Measurements from ENCODE around the gene SMG6.
"Not testable (repeated sequence)": the region's sequence is repeated elsewhere in the genome, so short reads cannot be mapped to it uniquely, and the experiment has no call there.

Gene SMG6

DNA sequence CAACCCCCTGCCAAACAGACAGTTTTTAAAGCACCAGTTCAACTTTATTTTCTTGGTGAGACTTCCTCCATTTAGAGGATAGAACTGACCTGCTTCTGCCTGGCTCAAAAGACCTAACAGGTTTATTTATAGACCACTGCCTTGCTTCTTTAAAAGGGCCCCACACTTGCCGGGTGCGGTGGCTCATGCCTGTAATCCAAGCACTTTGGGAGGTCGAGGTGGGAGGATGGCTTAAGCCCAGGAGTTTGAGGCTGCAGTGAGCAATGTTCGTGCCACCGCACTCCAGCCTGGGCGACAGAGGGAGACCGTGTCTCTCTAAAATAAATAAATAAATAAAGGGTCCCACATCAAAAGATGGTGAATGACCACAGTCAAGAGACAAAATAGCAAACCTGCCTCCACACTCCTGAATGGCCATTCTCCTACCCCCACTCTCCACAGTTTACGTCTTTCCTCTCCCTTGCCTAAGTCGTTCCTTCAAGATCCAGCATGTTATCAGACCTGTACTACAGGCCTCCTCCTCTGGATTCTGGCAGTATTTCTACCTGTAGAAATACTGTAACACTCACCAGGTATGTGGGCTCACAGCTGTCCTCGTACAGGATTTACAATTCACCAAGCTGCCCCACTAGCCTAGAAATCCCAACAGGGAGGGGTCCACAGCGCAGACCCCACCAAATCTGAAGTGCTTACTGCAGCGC is 95.6 kb downstream of the SMG6 start:
- H3K4me3 ChIP-seq (ENCODE audit: low read depth, low read length) = no peak overlapping the region

DNA sequence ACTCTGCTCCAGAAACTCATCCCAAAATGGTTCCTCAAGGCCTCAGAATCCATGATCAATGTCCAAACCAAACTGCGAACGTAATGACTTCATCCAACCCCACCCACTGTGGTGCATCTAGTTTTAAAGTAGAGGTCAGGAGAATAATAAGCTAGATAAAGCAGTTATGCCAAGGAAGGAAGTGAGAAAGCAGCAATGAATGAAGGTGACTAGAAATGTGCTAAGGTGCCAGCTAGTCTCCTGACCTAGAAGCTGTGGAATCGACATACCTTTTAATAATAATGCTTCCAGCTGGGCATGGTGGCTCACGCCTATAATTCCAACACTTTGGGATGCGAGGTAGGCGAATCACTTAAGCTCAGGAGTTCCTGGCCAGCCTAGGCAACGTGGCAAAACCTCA is 99.2 kb downstream of the SMG6 start:
- H3K4me3 ChIP-seq (ENCODE audit: low read depth, low read length) = no peak overlapping the region

DNA sequence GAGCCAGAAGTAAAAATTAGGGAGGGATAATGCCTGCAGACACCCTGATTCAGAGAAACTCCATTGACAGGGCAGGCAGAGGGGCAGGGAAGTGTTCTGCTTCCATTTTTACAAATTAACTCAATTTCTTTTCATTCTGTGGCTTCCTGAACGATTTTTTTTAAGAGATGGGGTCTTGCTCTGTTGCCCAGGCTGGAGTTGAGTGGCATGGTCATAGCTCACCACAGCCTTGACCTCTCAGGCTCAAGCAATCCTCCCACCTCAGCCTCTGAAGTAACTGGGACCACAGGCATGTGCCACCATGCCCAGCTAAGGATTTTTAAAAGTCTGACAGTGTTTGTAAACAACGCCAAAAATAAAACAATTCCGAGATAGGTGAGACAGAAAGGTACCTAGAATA is 99.8 kb downstream of the SMG6 start:
- no peak overlapping the region for H3K4me3 ChIP-seq (ENCODE audit: low read depth, low read length)

DNA sequence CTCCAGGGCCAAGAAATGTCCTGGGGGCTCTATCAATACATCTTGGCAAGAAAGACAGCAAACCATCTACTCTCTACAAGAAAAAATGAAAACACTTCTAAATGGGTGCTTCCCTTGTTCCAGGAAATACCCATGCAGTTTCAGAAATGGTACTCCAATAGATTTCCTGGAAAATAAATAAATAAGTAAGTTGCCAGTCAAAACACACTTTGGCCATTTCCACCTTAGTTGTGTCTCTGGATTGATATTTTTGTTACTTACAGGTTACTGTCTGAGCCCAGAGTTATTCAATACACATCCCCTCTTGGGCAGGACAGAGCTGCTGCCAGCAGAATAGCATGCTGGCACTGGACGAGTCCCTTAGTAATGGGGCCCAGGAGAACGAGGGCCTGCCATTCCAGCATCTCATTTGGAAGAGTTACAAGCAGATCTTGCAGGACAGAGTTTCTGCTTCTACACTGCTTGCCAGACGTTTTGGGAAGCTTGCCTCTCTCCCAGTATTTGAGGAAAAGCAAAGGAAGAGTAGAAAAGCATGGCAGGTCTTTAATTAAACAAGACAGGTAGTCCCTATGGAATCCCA is 100.5 kb downstream of the SMG6 start:
- no peak overlapping the region for H3K4me3 ChIP-seq (ENCODE audit: low read depth, low read length)

DNA sequence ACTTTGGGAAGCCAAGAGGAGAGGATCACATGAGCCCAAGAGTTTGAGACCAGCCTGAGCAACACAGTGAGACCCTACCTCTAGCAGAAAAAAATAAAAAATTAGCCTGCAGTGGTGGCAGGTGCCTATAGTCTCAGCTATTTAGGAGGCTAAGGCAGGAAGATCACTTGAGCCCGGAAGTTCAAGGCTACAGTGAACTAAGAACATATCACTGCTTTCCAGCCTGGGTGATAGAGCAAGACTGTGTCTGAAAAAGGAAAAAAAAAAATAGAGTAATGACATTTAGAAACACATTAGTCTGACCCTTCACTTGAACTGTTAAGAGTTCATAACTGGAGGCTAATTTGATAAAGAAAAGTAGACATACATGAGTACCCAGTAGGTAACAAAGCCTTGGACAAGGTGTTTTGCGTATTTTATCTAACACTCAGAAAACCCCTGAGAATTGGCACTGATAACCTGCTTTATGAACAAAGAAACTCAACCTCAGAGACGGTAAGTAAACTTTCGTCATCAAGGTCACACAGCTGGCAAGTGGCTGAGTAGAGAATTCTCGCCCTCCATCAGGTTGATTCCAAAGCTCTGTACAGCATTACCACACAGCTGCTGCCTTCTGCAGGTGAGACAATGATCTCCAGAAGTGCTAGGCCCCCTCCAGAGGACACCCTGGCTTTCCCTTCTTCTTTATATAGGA is 101.1 kb downstream of the SMG6 start:
- H3K4me3 ChIP-seq (ENCODE audit: low read depth, low read length) = no peak overlapping the region

DNA sequence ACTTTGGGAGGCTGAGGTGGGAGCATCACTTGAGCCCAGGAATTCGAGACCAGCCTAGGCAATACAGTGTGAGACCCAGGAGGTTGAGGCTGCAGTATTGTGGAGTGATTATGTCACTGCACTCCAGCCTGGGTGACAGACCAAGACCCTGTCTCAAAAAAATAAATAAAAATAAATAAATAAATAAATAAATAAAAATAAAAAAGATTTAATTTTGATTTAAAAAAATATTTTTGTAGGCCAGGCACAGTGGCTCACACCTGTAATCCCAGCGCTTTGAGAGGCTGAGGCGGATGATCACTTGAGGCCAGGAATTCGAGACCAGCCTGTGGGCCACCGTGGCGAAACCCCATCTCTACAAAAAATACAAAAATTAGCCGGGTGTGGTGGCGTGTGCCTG is 104.2 kb downstream of the SMG6 start:
- H3K4me3 ChIP-seq (ENCODE audit: low read depth, low read length) = not testable (repeated sequence)

DNA sequence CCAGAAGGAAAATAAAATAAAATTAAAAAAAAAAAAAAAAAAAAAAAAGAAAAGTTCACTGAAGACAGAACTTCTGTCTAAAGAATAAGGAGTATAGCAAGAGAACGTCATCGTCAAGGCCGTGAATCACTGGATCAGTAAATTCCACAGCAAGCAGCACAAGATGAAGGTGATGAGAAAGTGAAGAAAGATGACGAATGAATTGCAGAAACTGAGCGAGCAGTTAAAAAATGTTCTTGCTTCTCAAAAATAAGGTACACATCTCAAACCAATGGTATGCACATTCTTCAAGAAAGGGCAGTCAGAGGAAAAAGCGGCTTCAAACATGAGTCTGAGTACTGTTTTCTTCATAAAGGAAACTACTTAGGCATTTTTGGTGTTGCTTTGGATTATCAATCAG is 104.7 kb downstream of the SMG6 start:
- no peak overlapping the region for H3K4me3 ChIP-seq (ENCODE audit: low read depth, low read length)

DNA sequence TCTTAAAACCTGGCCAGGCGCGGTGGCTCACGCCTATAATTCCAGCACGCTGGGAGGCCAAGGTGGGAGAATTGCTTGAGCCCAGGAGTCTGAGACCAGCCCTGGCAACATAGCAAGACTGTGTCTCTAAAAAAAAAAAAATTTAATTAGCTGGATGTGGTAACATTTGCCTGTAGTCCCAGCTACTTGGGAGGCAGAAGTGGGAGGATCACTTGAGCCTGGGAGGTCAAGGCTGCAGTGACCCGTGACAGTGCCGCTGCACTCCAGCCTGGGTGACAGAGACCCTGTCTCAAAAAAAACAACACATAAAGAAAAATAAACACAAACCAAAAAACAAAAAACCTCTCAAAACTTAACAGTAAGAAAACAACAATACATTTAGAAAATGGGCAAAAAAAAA is 106.3 kb downstream of the SMG6 start:
- no peak overlapping the region for H3K4me3 ChIP-seq (ENCODE audit: low read depth, low read length)

DNA sequence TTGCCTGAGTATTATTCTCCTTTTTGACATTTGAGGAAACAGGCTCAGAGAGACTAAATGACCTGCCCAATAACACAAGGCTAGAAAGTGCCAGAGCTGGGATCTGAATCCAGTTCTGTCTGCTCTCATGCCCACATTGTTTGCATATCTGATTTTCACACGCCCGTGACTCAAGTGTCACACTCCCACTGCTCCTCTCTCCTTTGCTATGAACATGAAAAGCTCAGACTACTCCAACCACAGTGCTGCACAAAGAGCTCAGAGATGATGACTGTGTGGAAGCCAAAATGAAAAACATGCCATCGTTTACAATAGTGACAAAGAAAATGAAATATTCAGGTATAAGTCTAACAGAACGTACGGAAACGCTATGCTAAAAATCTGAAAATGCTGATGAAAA is 107.9 kb downstream of the SMG6 start:
- H3K4me3 ChIP-seq (ENCODE audit: low read depth, low read length) = no peak overlapping the region

DNA sequence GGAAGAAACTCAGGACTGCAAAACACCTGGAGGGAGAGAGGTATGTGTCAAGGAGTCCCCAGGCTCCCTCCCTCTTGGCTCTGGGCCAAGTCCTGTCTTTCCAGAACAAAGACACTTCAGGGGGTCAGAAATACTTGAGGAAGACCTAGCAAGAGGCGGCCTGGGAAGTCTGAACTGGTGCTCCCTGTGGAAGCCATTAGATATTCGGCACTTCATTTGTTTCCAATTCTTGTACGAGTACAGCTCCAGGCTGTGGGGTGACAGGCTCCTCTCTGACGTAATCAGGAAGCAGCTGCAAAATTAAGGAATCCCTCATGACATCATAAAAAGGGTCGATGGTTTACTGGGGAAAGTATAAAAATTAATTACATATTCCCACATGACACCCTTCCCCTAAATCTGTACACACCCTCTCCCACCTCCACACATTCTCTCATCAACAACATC is 108.7 kb downstream of the SMG6 start:
- H3K4me3 ChIP-seq (ENCODE audit: low read depth, low read length) = no peak overlapping the region

DNA sequence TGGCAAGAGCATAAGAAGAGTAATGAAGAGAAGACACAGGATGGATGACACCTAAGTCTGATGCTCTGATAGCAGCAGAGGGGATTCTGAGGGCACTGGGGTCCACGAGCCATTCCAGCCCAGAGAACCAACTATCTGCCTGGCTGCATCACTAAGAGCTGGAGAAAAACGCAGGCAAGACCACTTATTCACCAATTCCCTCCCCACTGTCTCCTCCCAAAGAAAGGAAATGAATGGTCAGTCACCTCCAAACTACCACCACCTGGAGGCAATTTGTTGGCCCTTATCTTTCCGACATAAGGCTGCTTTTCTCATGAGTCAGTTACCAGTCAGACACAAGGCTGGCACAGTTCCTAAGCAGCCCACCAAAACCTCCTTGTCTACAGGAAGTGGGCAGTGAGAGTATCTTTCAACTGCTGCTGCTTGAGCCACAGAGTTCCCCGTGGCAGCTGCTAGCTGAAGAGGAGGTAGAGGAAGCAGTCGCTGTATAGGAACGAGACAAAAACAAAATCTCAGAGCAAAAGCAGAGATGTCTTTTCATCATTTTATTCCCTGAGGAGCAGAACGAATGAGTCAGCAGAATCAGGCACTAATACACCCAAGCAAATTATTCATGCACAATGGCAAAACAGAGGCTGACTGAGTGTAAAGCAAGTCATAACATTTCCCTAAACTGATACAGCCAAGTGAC is 111.1 kb downstream of the SMG6 start:
- H3K4me3 ChIP-seq (ENCODE audit: low read depth, low read length) = no peak overlapping the region

DNA sequence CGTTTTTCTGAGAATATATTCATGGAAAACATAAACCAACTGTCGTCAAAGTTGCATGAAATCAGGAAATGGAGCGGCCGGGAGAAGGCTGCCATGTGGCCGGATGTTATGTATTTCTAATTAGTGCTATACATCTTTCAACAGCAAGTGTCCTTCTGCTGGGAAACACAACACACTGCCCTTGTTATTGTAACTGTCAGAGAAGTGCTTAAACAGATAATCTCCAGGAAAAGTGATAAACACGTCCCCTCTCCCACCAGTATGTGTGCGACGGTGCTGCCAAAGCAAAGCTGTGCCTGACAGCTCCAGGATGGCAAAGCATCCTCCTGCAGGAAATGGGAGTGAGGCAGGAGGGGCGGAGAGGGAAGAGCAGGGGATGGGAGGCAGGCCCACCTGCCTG is 111.8 kb downstream of the SMG6 start:
- H3K4me3 ChIP-seq (ENCODE audit: low read depth, low read length) = no peak overlapping the region

DNA sequence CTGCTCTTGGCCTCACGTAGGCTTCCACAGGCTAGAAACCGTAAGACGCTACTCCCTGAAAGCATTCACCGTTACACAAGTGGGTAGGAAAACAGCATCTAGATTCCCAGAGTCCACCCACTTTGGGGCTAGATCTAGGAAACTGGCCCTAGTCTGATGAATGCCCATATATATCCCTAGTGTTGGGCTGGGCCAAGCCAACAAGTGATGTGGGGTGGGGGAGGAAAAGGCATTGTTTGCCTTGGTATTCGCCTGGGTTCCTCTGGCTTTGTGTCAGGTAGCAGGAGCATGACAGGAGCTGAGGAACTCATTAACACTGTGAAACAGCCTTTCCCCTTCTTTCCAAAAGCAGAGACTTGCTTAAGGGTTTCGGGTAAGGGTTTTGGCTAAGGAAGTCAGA is 112.4 kb downstream of the SMG6 start:
- no peak overlapping the region for H3K4me3 ChIP-seq (ENCODE audit: low read depth, low read length)

DNA sequence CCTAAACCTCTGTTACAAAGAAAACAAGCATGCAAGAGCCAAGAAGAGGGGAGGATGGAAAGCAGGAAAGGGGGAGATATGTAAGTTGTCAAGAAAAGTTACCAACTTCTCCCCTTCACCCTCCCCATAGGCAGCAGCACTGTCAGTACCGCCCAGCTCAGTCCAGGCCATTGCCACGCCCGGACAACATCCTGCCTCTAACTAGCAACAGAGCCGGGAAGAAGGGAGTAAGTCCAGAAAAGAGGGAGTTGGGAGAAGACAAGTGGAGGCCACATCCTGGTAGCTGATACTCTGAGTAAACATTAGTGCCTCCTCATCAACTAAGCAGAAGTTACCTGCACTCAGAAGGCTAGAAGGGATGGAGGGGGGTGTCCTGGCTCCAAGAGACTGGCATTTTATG is 113.6 kb downstream of the SMG6 start:
- H3K4me3 ChIP-seq (ENCODE audit: low read depth, low read length) = no peak overlapping the region

DNA sequence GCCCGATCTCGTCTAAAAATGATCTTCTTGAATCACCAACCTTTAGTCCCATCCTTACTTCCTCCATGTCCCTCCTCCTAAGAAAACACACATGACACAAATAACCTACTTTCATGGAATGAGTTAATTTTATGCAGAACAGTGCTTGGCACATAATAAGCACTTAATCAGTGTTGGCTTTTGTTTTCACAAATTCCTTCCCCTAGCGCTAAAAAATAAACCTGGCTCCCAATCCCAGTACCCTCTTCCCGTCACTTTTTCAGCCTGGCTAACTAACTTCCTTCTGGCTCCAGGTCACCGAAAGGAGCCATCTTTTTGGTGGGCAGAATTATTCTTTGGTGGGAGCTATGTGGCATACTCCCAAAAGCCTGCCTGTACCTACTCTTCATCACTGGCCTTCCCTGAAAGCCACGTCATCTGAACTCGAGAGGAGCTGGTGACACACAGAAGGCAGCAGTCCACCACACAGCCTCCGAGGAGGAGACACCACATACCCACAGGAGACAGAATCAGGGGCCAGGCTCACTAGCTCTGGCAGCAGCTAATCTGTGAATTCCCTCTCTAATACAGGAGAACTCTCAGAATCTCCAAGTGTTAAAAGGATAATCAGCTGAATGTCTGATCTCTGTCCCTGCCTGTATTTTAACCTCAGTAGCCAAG is 114.5 kb downstream of the SMG6 start:
- H3K4me3 ChIP-seq (ENCODE audit: low read depth, low read length) = no peak overlapping the region

DNA sequence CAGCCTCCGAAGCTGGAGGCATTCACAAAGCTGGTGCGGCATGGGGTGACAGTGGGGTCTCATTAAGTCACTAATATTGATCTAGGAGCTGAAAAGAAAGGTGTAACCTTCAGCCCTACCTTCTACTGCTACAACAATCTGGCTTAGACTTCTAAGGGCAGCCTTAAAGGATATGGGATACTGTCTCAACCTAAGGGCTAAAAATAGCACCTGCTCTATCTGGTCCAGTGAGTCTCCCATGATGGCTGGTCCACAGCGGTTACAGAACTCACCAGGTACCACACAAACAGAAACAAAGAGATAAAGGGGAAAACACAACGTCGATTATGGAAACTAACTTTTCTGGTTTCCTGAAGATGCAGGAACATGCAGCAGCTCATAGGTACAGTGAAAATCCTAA is 115.8 kb downstream of the SMG6 start:
- no peak overlapping the region for H3K4me3 ChIP-seq (ENCODE audit: low read depth, low read length)

DNA sequence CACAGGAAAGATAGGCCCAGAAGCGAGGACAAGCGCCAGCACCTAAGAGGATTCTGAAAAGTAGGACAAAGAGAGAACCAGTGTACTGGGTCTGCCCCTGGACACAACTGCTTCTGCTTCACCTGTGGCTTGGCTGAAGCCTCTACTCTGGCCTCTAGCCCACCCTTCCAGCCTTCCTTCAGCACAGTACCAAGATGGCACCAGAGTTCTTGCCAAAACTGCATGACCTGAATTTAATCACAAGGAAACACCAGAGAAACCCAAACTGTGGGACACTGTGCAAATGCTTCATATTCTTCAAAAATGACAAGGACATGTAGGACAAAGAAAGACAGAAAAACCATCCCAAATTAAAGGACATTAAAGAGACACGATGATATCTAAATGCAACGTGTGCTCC is 116.6 kb downstream of the SMG6 start:
- H3K4me3 ChIP-seq (ENCODE audit: low read depth, low read length) = no peak overlapping the region

DNA sequence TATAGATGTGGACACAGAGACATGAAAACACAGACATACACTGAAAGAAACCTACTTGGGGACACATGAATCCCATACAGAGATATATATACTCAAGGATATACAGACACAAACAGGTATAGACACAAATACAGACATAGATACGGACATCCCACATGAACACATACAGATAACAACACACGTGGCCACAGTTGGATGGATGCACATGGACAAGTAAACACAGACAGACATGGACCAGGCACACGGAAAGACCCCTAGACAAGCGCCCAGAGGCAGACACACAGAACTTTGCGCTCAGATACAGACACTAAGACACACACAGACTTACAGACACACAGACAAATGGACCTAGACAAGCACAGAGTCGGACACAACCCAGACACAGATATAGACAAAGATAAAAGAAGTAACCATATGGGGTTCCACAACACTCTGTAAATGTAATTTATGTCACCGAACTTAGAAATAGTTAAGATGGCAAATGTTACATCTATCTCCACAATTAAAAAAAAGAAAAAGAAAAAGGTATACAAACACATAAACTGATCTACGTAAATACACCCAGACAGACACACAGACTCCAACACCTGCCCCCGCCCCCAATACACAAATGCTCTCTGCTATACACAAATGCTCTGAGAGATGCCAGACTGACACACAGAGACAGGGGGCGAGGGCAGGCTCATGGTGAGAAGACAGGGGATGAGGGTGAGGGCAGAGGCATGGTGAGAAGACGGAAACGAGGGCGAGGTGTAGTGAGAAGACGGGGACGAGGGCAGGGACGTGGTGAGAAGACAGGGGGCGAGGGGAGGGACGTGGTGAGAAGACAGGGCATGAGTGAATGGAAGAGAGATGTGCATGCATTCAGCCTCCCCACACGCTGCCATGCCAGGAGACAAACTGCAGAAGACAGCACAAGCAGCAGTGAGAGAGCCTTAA is 118.3 kb downstream of the SMG6 start:
- no peak overlapping the region for H3K4me3 ChIP-seq (ENCODE audit: low read depth, low read length)

DNA sequence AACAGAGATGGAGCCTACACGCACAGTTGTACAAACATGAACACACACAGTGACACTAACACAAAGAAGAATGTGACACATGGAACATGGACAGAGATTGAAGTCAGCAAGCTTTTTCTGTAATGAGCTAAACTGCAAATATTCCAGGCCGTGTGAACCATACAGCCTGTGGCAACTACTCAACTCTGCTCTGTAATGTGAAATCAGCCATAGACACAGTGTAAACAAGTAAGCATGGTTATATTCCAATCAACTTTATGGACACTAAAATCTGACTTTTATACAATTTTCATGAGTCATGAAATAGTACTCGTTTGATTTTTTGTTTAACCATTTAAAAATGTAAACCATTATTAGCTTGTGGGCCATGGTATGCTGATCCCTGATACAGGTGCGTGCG is 120.2 kb downstream of the SMG6 start:
- H3K4me3 ChIP-seq (ENCODE audit: low read depth, low read length) = no peak overlapping the region

DNA sequence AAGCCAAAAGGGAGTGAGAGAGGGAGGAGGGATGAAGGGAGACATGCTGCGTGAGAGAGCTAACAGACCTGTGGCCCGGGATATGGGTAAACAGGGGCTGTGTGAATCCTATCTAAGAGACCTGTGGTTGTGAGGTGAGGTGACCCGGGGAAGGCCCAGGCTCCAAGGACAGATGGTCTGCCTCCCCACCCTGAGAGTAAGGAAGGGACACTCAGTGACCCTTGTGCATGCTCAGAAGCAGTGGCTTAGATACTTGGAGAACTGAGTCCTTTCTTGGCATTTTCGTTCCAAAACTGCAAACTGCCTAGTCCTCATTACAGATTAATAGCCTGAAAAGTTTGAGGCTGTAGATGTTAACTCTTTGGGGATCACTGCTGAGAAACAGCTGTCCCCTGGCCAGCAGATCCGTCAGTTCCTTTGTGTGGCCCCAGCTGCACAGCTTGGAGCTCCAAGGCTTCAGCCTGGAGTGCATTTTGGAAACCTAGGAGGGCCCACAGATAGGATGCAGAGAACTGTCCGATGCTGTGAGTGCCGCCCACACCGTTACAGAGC is 121.6 kb downstream of the SMG6 start:
- H3K4me3 ChIP-seq (ENCODE audit: low read depth, low read length) = no peak overlapping the region
